B cell (primary cell): Measurements from ENCODE around the gene HSPB6.

ENCODE experiments used
- EZH2 ChIP-seq: IDR thresholded peaks from 2 replicates; pipeline ENCODE4 v1.6.1; 2012; ENCODE audit warnings: borderline replicate concordance, low read depth, mild to moderate bottlenecking, moderate library complexity, low read length; ENCODE audit not compliant: insufficient read depth, poor library complexity, severe bottlenecking
- TF ChIP-seq, protein P1 (sequence below): fragments of 200-600 bp; IDR thresholded peaks from one replicate; pipeline ENCODE4 v1.8.0; 2022; ENCODE audit warnings: antibody characterized with exemption, mild to moderate bottlenecking

DNA sequence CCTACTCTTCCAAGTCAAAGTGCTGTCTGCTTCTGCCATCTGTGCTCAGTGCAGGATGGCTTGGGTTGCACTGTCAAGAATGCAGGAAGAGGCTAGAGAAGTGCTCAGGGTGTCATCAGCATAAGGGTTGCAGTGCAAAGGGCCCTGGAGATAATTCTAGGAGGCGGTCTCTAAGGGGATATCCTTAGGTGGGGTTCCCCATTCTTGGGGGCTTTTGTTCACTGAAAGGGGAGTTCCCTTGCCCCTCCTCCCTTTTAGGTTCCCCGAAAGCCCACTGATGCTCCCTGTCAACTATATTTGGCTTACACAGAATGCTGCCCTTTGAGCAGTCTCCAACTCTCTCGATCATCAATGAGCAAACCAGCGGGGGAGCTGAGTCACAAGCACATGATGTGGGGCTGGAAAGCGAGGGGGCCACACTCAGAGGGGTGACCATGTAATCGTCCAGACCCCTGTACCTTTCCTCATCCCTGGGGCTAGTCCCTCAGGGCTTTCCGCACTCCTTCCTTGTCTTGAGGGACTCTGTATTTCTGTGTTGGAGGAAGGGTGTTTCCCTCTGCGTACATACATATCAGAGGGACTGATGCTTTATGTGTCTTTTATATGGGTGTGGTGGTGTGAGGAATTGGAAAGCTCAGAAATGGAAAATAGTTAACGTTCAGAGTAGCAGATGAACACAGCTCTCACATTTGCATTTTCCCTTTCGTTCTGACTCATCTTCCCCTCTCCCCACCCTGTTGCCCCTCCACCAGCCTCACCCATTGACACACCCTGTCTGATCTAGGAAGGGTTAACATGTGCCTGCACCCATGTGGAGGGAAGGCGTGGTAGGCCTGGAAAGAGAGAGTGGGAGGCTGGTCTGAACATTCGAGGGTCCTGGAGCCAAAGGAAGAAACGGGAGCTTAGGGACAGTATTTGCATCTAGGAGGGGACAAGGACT is 45.8 kb downstream of the HSPB6 start:
- TF ChIP-seq, protein P1, sequence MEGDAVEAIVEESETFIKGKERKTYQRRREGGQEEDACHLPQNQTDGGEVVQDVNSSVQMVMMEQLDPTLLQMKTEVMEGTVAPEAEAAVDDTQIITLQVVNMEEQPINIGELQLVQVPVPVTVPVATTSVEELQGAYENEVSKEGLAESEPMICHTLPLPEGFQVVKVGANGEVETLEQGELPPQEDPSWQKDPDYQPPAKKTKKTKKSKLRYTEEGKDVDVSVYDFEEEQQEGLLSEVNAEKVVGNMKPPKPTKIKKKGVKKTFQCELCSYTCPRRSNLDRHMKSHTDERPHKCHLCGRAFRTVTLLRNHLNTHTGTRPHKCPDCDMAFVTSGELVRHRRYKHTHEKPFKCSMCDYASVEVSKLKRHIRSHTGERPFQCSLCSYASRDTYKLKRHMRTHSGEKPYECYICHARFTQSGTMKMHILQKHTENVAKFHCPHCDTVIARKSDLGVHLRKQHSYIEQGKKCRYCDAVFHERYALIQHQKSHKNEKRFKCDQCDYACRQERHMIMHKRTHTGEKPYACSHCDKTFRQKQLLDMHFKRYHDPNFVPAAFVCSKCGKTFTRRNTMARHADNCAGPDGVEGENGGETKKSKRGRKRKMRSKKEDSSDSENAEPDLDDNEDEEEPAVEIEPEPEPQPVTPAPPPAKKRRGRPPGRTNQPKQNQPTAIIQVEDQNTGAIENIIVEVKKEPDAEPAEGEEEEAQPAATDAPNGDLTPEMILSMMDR: no peak
- TF ChIP-seq EZH2: no peak
